NT2/D1 (cell line): Measurements from ENCODE around the gene DBI.

Source experiments
- SUZ12 ChIP-seq: IDR thresholded peaks from 2 replicates; pipeline ENCODE4 v1.6.1; 2011; ENCODE audit not compliant: insufficient read length, insufficient read depth; ENCODE audit errors: extremely low read depth
- YY1 ChIP-seq: IDR thresholded peaks from 2 replicates; pipeline ENCODE4 v1.6.1; 2011; ENCODE audit not compliant: insufficient read length, insufficient read depth
- ZNF274 ChIP-seq: IDR thresholded peaks from 2 replicates; pipeline ENCODE4 v1.6.1; 2011; ENCODE audit warnings: mild to moderate bottlenecking, low read depth, low read length

GRCh38 chr2:119409506-119409905 lies 42.7 kb downstream of the DBI start:
- TF ChIP-seq YY1 = no peak
- TF ChIP-seq ZNF274 = no peak
- TF ChIP-seq SUZ12 = no peak
